ENCODE measurements around the gene NECTIN1.
A peak's percentile ranks its signal among the peaks of the same experiment; 100 is the strongest.

Gene NECTIN1

DNA sequence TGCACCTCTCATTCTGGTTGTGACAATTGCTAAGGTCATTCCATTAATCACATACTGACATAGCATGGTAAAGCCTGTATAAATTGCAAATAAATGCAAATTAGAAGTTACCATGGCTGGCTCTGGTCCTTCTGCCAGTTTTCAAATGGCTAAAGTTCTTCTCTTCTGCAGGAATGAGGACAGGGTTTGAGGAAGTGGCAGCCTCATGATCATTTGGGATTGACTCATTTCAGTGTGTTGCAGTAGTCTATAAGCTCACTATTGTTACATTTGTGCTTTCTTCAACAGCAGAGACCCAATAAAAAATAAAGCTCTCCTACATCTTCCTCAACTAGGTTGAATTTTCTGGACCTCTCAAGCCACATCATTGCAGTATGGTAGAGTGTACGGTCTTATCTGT lies 60.3 kb downstream of the NECTIN1 start:
- peak; percentile 64 to 81 (median 77) for DNase-seq

DNA sequence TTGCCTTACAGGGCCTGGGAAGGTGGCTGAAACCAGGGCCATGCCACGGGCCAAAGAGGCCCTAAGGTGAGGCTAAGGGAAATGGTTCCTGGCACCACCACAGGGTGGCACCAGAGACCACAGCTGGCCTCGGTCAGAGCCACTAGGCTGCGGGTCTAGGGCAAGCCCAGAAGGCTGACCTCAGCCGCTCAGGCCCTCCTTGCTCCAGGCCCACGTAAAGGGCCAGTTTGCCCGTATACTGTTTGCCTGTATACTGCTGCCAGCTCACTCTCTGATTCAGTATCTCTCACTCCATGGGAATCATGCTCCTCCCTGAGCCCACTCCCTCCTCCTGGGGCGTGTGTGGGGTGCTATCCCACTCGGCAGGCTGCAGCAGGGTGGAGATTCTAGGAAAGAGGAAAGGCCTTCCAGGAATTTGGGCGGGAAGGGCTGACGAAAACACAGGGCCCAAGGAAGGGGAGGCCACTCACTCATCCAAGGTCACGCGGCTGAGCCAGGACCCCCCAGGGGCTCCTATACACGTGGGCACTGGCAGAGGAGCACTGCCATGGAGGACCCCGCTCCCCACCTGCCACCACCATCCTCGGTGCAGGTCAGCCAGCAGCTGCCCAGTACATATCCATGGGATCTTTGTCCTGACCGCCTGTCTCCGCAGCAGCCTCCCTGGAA lies 62.4 kb downstream of the NECTIN1 start:
- peak; percentile 82 to 89 (median 88) for DNase-seq

DNA sequence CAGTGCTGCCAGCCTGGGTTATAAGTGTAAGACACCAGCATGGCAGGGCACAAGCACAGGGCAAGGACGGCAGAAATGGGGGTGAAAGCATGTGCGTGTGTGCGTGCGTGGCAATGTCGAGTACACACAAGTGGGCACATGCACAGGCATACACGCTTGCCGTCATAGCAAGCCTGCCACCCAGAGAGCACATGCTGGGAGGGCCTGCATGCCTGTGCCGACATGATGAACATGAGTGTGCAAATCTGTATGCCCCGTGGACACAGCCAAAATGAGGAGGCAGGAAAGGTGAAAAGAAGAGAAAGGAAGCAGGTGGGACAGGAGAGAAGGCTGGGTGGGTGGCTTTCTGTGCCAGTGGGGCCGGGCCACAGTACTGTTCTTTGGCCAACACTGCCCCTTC lies 62.9 kb downstream of the NECTIN1 start:
- no peak for DNase-seq

DNA sequence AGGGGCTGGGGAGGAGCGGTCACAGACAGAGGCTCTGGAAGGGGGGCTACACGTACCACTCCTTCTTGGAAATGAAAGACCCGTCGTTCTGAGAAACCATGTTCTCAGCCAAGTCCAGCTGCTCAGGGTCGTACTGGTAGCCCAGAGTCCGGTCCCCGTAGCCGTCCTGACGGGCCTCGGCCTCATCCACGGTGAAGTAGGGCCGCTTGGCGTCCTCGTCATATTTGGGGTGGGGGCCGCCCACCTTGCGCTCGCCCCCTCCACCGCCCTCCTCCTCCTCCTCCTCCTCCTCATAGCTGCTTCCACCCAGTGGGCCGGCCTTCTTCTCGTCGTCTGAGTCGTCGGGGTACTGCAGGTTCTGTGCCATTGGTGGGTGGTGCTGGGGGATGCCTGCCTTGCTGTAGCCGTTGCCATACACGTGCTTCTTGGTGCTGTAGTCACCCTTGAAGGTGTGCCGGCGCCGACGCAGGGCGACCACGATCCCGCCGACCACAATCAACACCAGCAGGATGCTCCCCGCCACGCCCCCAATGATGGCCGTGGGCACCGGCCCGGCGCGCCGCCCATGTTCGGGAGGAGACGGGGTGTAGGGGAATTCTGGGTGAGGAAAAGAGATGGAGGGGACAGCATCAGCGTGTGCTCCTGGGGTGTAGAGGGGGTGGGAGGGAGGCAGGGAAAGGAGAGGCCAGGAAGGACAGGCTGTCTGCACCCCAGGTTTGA lies 64.1 kb downstream of the NECTIN1 start:
- no peak for DNase-seq

DNA sequence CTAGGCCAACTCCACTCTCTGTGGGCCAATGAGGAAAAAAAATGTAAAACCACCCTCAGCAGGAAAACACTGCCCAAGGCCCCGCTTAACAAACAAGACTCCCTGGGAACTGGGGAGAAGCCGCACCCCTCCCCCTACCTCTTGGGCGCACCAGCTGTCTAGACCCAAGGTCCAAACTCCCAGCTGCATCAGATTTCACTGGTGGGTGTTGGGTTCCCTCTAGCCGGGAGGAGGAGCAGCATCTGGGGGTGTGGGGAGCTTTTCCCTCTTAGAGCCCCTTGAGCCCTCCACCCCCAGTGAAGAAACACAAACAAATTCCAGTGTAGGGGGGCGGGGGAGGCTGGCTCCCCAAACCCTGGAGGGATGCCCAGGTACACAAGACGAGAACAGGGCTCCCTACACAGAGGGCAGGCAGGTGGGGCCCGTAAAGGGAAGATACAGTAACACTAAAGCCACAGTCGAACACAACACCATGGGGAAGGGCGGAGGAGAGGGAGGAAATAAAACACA lies 64.9 kb downstream of the NECTIN1 start:
- no peak for DNase-seq

DNA sequence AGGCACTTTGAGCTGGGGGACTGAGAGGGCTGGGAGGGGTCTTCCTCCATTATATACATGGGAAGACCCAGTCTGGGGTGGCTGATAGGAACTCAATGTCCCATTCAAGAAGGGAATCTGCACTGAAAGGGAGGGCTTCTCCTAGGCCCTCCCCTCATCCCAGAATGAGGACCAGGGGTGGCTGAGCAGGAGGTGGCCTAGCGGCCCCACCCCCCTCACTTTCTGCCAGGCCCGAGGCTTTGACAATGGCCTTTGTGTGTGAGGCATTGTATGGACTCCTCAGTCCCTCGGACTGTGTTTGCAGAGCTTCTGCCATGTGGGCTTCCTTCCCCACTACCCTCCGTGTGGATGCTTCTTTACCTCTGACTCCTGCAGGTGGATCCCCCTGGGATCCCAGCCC lies 65.7 kb downstream of the NECTIN1 start:
- no peak for DNase-seq

DNA sequence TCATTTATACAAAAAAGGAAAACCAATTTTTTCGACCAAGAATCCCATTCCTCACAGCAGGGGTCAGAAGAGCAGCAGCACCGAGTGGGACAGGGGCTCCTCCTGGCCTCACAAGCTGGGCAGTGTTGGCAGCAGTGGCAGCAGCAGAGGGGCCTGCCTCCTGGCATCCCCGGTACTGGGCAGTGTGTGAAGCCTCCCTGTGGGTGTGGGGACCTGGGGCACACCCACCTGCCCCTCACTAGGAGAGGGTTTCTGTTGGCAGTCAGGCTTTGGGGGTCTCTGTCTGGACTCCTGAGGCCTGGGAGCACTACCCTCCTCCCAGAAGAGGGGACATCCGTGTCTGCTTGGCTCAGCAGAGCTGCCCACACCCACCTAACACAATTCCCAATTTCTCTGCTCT lies 67.8 kb downstream of the NECTIN1 start:
- DNase-seq: no peak

DNA sequence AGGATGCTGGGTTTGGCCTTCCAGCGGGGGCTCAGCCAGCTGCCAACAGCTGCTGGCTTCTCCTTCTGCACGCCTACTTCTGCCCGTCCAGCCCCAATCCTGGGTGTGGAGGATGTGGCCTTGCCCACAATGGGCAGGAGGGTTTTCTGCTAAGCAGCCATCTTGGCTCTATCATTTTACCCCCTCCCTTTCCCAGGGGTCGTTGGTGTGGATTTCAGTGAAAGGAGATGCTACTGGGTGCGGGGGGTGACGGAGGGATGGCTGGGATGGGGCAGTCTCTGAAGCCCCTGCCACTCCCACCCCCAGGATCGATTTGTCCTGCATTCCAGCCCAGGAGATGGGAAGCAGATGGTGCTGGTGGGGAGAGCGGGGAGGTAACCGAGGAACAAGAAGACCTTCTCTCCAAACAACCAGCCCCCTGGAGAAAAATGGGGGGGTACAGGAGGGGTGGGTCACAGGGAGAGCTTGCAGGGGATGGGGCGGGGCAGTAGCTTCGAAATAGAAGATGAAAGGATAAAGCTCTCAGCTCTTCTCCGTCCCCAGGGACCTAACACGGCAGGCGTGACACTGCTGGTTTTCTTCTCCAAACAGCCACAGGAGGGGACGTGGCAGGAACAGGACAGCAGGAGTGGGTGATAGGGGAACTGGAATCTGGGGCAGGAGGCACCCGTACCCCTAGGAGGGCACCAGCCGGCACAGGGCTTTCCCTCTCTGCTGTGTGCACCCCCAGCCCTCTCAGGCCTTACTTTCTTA lies 68.9 kb downstream of the NECTIN1 start:
- DNase-seq: no peak

DNA sequence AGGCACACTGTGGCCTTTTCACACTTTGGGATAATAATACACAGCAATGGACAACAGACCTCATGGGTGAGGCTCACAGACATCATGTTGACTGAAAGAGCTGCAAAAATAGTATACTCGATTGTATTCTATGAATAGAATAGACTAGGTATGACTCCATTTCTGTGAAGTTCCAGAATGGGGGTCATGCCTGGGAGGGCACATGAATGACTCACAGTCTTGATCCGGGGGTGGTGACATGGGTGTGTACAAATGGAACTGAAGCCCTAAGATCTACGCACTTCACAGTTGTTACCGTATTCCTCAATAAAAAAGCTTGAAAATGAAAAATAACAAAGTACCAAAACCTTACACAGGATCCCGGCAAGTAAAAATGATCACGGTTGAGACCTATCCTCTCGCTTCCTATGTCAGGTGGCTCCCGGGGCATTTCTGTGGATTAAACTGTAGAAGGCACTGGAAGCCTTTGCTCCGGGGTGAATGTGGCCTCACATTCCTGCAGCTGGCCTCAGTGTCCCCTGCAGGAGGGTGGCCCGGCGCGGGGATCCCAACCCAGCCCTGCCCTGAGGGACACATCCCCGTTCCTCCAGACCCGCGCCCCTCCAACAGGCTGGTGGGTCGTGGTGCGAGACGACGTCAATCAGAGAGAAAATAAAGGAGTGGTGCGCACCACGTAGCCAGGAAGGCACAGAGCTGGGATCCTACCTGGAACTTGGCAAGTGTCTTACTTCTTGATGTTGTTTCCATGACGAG lies 75.9 kb downstream of the NECTIN1 start:
- peak in 2 of 3 donors; percentile 30 to 47 for DNase-seq

DNA sequence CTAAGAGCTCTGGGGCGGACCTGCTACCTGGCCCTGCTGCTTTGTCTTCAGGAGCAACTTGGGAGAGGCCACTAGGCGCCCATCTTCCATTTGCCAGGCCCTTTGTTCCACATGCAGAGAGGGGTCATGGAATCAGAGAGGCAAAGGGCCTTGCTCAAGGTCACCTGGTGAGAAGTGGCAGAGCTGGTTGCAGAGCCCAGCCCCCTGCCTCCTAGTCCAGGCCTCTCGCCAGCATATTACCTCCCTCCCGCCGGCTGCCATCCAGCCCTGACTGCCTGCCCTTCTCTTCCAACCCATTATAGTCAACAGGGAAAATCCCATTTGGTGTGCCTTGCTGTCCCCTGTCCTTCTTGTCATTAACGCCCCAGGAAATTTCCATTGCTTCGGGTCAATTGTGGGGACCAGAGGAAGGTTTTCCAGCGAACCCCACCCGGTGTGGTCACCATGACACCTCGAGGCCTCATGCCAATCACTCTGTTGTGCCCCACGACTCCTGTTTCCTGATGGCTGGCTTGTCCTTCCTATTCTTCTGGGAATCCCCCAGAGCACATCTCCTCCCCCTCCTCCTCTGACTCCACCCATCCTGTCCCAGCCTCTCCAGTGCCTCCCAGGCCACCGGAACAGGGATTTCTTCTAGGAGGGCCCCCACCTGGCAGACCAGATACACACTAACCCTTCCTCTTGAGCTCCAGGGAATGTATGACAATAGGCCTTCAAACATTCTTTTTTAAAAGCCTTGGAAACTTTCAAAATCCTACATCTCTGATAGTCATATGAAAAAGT lies 77.0 kb downstream of the NECTIN1 start:
- peak in 1 of 3 donors; percentile 13 for DNase-seq

DNA sequence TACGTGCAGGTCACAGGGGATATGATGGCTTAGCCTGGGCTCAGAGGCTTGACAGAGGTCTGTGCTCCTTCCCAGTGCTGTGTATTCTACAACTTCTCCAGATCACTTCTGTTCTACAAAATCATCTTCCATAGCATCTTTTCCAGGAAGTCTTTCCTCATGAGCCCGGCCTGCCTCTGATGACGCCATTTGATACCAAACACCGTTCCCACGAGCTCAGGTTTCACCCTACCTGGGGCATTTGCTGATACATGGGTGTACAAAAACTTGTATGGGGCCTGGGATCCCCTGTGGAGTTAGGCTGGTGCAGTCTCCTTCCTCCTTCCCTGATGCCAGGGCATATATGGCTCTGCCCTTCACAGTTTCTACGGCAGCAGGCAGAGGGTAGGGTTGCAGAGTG lies 78.7 kb downstream of the NECTIN1 start:
- no peak for DNase-seq

DNA sequence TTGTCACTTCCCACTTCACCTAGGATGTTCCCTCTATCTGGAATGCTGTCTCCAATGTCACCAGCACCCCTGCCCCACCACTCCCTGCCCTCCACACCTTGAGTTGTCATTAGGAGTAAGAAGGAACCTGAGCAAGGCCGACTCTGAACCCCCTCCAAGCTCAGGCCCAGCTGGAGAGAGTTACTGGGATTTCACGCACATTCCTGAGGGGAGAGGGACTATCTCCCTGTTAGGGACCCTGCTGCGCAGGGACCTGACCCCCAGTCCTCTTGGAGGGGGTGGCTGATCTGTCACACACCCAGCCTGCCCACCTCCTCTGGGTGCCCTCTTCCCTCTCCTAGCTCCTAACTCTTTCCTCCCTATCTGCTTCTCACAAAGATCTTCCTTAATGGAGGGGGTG lies 81.7 kb downstream of the NECTIN1 start:
- no peak for DNase-seq

DNA sequence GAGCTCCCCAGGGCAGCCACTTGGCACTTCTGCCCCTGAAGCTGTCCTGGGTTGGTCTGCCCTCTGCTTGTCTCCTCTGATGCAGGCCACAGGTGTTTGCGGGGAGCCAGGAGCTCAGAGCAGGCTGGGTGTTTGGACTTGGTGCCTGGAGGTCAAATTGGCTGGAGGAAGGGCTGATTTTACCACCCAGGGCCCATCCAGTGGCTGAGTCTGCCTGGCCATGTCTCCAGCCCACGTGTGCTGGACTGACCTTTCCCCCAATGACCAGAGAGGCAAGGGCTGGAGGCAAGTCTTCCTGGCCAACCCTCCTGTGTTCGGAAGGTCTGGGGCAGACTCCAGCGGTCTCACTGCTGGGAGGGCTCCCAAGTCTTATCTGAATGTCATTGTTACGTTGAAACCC lies 84.0 kb downstream of the NECTIN1 start:
- DNase-seq: no peak

DNA sequence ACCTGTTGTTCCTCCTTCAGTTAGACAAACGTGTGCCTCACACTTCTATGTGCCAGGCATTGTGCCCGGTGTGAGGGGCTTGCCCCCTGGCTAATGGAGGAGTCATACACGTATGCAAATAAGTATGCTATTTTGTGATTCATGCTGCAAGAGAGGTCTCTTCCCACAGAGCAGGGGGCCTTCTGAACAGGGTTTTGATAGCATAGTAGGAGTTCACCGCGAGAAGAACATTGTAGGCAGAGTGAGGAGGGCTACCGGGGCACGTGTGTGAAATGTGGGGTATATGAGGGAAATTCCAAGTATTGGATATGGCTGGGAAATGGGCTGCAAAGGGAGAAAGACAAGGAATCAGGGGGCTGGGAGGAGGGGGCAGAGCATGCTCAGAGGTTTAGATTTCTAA lies 84.5 kb downstream of the NECTIN1 start:
- no peak for DNase-seq

DNA sequence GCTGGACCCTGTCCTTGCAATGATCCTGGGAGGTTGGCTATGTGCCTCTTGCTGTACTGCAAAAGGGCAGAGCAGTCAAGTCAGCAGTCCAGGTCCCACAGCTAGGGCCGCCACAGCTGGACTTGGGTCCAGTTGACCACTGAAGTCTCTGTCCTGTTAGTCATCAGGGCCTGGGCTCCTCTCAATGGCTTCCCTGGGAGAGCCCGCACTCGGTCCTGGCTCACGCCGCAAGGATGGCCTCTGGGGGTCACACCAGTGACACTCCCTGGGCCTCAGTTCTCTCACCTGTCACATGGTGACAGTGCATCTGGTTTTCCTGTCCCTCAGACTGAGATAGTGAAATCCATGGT lies 85.1 kb downstream of the NECTIN1 start:
- no peak for DNase-seq

DNA sequence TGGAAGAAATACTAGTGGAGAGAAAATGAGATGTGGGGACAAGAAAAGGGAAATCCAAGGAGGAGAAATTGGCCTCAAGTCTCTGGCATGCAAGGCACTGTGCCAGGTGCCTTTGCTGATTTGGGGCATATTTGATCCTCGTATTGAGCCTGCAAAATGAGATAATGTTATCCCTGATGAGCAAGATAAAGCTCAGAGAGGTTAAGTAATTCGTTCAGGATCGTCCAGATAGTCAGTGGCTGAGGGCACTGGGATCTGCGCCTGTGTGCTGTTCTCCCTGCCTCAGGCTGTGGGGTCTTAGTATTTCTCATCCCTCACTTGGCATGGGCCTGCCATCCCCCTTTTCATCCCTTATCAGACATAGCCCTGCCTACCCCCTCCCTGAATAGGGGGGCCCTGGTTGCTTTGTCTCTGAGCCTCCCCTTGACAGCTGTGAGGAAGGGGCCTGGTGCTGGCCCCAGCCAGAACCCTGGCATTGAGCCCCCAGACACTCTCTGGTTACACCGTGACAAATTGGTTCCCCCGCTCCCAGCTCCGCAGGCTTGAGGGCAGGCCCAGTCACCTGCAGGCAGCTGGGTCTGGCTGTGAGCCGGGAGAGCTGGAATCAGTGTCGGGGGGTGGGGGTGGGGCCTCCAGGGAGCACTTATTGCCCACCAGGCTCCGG lies 85.7 kb downstream of the NECTIN1 start:
- no peak for DNase-seq

DNA sequence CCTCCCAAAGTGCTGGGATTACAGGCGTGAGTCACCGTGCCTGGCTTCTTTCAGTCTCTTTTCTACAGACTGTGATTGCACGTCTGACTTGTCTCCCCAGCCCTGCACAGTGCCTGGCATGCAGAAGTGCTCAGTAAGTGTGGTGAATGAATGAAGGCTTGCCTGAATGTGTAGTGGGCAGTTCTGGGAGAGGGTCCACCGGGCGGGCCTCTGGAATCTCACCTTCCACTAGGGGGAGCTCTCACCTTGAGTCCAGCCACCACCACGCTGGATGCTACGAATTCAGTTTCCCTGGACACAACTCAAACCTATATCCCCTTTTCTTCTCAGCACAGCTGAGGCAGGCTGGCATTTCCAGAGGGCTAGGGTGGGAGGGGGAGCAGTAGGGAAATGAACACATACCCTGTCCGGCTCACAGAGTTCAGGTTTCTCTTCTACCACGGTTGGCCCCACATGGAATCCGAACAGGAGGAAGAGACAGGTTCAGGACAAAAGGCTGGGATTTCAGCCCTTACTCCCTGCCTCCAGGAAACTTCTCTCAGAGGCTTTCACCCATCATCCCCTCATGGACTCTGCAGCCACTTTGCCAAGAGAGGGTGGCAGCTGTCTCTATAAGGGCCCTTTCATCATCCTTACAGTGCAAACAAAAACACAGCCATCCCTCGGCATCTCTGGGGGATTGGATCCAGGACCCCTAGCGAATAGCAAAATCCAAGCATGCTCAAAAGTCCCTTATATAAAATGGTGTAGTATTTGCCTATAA lies 86.8 kb downstream of the NECTIN1 start:
- DNase-seq: peak; percentile 41 to 61 (median 59)

DNA sequence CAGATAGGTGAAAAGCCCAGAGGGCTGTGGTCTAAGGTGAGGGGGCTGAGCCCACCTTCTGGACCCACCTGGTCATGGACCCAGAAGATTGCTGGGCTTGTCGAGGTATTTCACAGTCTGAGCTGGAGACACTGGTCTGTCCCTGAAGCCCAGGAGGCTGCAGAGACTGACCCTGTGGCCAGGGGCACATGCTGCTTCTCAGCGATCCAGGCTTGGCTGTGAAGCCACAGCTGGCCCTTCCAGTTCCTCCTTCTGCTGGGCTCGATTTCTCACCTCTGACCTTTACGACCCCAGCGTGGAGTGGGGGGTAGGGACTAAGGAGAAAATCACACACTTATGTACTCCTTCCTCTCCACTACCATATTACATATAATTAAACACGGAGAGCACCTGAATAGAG lies 88.5 kb downstream of the NECTIN1 start:
- peak in 2 of 3 donors; percentile 6 to 31 for DNase-seq

DNA sequence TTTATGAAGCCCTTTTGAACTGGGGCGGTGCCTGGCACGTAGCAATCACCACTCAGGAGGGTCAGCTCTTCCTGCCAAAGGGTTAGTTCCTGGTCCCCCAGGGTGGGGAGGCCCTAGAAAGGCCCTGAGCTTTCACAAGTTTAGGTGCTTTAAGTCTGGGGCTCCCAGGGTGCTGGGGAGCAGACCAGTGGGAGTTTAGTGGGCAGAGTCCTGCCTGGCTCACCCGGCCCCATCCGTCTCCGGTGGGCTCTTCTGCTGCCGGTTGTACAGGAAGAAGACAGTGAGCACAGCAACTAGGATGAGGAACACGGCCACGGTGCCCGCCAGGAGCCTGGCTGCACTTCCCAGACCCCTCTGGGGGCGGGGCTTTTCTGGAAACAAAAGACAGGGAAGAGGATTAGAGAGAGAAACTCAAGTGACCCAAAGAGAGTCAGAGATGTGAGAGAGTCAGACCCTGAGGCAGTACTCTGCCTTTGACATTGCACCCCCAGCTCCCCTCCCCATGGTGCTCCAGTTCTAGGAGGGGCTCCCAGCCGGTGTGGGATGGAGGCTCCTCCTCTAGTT lies 89.3 kb downstream of the NECTIN1 start:
- no peak for DNase-seq

DNA sequence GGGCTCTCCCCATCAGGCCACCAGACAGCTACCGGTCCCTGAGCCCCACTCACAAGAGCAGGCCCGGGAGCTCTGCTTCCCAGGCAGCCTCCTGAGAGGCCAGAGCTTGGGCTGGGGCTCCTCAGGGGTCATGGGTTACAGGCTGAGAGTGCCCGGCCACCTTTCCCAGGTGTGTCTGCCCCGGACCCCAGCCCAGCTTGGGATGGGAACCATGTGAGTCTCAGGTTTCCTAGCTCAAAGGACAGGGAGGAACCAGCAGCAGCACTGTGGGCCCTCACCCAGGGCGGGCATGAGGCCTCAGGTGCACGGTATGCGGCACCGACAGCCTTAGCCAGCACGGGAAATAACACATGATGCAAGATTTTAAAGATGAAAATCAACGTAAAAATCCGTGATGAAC lies 90.1 kb downstream of the NECTIN1 start:
- no peak for DNase-seq

DNA sequence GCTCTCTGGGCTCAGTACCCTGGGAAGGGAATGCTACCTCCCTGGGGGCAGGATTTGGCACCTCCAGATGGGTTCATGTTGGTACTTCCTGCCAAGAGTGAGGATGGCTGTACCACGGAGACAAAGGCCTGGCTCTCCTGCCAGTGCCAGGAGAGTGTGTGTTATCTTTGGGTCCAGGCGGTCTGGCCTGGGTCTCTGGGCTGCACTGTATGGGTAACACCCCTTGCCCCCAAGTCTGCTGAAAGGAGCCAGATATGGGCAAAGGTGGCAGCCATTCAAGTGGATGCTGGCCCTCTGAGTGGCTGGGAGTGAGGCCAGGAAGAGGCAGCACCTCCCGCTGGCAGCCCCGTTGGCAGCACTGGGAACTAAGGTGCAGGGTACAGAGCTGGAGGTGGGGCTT lies 91.5 kb downstream of the NECTIN1 start:
- DNase-seq: no peak

Measured in suppressor macrophage treated with lipopolysaccharide for 1 hour (primary cell).